Motor neuron (in vitro differentiated cells): ENCODE results near the gene EFNA1. TPM values are rescaled to one million over a fixed set of nuclear protein-coding genes. Genes with fewer than 3 reads are reported as not detected.
"Not testable (repeated sequence)": the region's sequence is repeated elsewhere in the genome, so short reads cannot be mapped to it uniquely, and the experiment has no call there.

Experiments used
- ATAC-seq, 8 experiments: fragments of 200-7000 bp; cut with Tn5 transposase; replicated peaks in 6 of 8; 2 replicates each; pipeline ENCODE4 v1.8.0; 2021; ENCODE audit warnings: mild to moderate bottlenecking in 8 of 8, moderate library complexity in 8 of 8
- H3K27ac ChIP-seq, 2 donors: fragments of 250-450 bp; sonication (Bioruptor Pico); 2 replicates each; pipeline ENCODE4 v1.9.0; 2021; ENCODE audit warnings: antibody characterized with exemption in 2 of 2, mild to moderate bottlenecking in 2 of 2, moderate library complexity in 1 of 2
- H3K4me1 ChIP-seq, 2 donors: fragments of 250-450 bp; sonication (Bioruptor Pico); replicated peaks in 1 of 2; 2 replicates each; pipeline ENCODE4 v1.6.1; 2021; ENCODE audit warnings: antibody characterized with exemption in 2 of 2, mild to moderate bottlenecking in 2 of 2, moderate library complexity in 1 of 2
- H3K4me3 ChIP-seq, 5 donors: fragments of 250-450 bp; sonication (Bioruptor Pico); 2 replicates each; pipeline ENCODE4 v1.9.0; 2021; ENCODE audit warnings: antibody characterized with exemption in 5 of 5, mild to moderate bottlenecking in 5 of 5, moderate library complexity in 4 of 5
- WGBS, 10 experiments: fragments of 450-650 bp; shearing (Covaris generic); methylation state at CpG; one replicate each; pipeline ENCODE4 v1.0.0; 2022; 5-methylcytosine and 5-hydroxymethylcytosine counted together
- in situ Hi-C, 9 experiments: fragments of 400-800 bp; cut with MboI; loops; one replicate each; pipeline ENCODE4 v1.15.0; 2021; ENCODE audit warnings: low sequenced_read_pairs in 9 of 9, low pct_unique_long_range_greater_than_20kb in 2 of 9; ENCODE audit not compliant: unreplicated experiment in 9 of 9
- total RNA-seq, 8 experiments: library from RNA; unstranded; fragments of 300-600 nt; gene quantifications; 2 replicates each; pipeline versions ENCODE4 v1.2.3 to v1.2.4, GENCODE V29; 2022

The EFNA1 gene
- total RNA-seq, 8 experiments from 2014 or later: 0.92 to 61.0 (median 1.6) TPM

DNA sequence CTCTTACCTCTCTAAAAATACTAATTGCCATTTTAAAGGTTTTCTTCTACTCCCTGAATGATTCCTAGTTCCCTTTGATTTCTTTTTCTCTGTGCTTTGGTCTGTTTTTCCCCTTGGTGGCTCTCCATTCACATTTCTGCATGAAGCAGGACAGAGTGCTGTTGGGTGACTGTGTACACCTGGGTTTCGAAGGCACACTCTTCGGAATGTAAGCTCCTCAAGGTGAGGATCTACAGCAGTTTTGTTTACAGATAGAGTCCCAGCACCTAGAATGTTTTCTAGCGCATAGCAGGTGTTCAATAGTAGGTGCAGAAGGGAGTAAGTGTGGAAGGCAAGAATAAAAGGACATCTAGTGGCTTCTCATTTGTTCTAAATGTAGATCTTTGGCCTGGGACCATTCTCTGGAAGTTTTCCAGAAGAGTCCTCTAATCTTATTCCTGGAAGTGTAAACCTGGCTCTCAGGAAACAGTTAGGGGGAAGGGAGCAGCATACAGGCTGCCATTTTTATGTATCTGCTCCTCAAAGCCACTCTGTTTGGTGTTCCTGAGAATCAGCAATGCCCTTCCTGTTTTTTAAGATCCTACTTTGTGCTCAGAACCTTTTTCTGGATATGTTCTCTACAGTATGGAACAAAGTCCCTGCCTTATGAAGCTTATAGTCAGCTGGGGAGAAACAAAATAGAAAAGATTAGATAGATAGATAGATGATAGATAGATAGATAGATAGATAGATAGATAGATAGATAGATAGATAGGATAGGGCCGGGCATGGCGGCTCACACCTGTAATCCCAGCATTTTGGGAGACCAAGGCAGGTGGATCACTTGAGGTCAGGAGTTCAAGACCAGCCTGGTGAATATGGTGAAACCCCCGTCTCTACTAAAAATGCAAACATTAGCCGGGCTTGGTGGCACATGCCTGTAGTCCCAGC, 22.8 kb upstream of the EFNA1 start:
- in situ Hi-C loops: loop anchor here in 1 of 9 experiments (10.0 kb wide), 1 partner anchor 60 kb away; no protein-coding TSS in a partner anchor
- 35 to 73% (median 51%) methylated on average over 2 to 7 of the region's 7 CpGs; no CpG with 5 or more reads in 1 of the 10 experiments for WGBS, 10 experiments
- Histone ChIP-seq H3K4me1 (no peaks in the 10 kb centered on the region), H3K4me3 (no peak overlapping the region), H3K27ac (no peak overlapping the region)
- ATAC-seq: no peak

DNA sequence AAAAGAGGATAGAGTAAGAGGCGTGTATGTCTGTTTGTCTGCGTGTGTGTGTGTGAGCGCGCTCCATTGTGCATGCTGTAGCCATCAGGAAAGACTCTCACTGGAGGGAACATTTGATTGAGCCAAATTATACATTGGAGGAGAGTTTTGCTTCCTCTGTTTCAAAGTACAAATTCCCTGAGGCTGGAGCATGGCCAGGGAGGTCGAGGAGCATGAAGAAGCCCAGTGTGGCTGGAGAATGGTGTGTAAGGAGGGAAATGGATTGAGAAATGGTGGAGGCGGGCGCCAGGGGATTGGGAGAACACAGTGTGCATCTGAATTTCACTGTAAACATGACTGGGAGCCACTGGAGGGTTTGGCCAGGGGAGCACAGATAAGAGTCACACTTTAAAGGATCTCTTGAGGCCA, 22.1 kb upstream of the EFNA1 start:
- in situ Hi-C loops: loop anchor here in 1 of 9 experiments (10.0 kb wide), 1 partner anchor 59 kb away; no protein-coding TSS in a partner anchor
- ATAC-seq: no peak
- WGBS, 10 experiments: 27 to 100% (median 61%) methylated on average over 2 to 7 of the region's 7 CpGs; no CpG with 5 or more reads in 2 of the 10 experiments
- Histone ChIP-seq H3K4me1 (no peaks in the 10 kb centered on the region), H3K4me3 (no peak overlapping the region), H3K27ac (no peak overlapping the region)

DNA sequence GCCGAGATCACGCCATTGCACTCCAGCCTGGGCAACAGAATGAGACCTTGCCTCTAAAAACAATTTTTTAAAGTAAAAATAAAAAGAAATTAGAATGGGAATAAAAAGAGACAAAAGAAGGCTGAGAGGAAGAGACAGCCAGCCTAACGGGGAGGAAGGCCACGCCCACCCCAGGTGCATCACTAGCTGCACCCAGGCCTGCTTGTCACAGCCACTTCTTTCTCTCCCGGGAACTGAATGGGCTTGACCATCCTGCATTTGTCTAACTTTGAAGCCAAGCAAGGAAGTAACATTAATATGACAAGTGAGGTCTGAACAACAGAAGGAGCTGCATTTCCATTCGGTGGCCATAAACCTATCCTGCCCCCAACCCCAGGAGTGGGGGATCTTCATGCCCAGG, 20.8 kb upstream of the EFNA1 start:
- Histone ChIP-seq H3K4me1 (no peaks in the 10 kb centered on the region), H3K27ac (no peak overlapping the region), H3K4me3 (no peak overlapping the region)
- no peak for ATAC-seq
- 22 to 100% (median 59%) methylated on average over 1 to 6 of the region's 6 CpGs; no CpG with 5 or more reads in 1 of the 10 experiments for WGBS, 10 experiments
- in situ Hi-C loops: loop anchor here in 1 of 9 experiments (10.0 kb wide), 1 partner anchor 58 kb away; no protein-coding TSS in a partner anchor

DNA sequence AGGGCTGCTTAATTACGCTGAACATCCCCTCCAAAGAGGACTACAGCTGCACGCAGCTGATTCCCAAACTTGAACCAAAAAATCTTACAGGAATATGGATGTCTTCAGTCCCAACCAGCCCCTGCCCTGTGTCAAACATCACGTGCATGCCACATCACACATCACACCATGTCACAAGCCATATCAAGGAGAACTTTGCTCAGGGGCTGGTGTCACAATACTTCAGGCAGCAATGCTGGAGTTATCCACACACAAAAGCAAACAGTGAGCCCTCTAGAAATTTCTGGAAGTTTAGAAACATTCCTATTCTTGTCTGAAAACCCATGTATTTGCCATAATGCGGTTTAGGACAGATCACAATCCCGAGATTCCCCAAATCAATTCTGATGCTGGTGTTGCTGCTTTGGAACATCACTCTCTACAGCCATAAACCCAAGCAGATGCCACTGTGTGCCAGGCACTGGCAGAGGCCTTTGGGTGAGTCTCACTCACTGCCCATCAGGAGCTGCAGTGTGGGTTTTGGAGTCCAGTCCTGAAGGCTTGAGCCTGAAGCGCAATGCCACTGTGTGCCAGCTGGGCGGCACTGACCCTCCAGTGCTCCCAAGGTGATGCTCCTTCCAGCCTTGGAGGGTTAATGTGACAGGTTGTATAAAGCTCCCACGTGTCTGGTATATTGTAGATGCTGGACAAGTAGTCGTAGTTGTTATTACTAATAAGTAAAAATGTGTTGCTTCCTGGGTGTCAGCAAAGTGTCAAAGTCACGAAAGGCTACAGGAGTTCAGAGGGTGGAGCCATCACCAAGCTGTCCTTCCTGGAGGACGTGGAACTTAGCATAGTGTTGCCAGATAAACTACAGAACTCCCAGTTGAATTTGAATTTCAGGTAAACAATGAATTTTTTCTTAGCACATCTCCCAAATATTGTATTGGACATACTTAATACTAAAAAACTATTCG, 20.1 kb upstream of the EFNA1 start:
- in situ Hi-C loops: loop anchor here in 1 of 9 experiments (10.0 kb wide), 1 partner anchor 57 kb away; no protein-coding TSS in a partner anchor
- WGBS, 10 experiments: 3 to 83% (median 46%) methylated on average over 2 to 11 of the region's 12 CpGs
- ATAC-seq: no peak
- Histone ChIP-seq H3K27ac (no peak overlapping the region), H3K4me3 (no peak overlapping the region), H3K4me1 (no peaks in the 10 kb centered on the region)

DNA sequence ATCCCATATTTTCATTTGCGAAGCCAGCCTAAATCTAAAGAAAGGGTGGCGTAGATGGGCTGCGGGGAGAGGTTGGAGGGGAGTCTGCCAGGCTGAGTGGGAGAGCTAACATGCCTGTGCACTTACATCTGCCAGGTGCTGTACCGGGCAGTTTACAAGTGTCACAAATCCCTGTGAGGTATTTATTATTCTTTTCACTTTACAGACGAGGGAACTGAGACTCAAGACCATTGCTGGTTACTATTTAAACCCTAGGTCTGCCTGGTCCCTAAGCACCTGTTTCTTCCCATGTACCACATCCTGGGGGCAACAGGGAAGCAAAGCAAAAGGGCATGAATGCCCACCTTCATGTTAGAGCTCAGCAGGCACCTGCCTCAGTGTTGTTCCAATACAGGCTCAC, 19.4 kb upstream of the EFNA1 start:
- in situ Hi-C loops: loop anchor here in 1 of 9 experiments (10.0 kb wide), 1 partner anchor 57 kb away; no protein-coding TSS in a partner anchor
- 30 to 100% (median 90%) methylated on average over 1 to 5 of the region's 5 CpGs; no CpG with 5 or more reads in 1 of the 10 experiments for WGBS, 10 experiments
- Histone ChIP-seq H3K4me3 (no peak overlapping the region), H3K27ac (no peak overlapping the region), H3K4me1 (no peaks in the 10 kb centered on the region)
- ATAC-seq: no peak

DNA sequence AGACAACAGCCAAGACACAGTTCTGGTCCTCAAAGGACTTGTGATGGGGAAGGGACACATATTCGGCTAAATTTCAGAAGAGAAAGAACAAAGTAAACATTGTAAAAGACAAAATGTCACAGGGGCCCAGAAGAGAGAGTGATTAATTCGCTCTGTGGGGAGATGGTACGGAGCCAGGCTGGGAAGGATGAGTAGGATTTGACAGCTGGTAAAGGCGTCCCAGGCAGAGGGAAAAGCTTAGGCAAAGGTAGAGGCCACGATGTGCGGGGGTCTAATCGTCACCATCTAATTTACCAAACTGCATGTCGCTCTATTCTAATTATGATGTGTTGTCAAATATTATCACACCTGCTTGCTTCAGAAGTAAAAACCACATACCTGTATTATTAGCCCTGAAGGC, 17.3 kb upstream of the EFNA1 start:
- H3K27ac ChIP-seq: no peak overlapping the region
- no peak overlapping the region for H3K4me3 ChIP-seq
- no peak for ATAC-seq
- in situ Hi-C loops: no loop called here
- 10 to 78% (median 68%) methylated on average over 2 to 8 of the region's 8 CpGs for WGBS, 10 experiments
- no peaks in the 10 kb centered on the region for H3K4me1 ChIP-seq

DNA sequence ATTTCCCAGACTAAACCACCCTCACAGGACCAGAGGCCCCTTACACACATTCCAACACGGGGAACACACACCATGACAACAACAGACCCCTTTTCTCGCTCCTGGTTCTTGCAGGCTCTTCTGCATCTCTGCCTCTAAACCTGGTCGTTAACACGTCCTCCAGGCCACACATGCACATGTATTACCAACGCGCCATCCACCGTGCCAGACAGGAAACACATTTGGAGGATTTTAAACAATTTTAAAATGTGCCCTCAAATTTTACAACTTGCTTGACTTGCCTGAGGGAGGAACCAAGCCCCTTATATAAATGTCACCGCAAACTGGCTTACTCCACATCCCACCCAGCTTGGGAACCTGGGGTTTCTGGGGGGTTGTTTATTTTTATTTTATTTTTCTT, 16.9 kb upstream of the EFNA1 start:
- no peak overlapping the region for H3K27ac ChIP-seq
- H3K4me1 ChIP-seq: no peaks in the 10 kb centered on the region
- ATAC-seq: peak in 1 of 8 experiments; percentile 18
- 28 to 92% (median 75%) methylated on average over 1 to 8 of the region's 8 CpGs for WGBS, 10 experiments
- H3K4me3 ChIP-seq: no peak overlapping the region
- in situ Hi-C loops: no loop called here

DNA sequence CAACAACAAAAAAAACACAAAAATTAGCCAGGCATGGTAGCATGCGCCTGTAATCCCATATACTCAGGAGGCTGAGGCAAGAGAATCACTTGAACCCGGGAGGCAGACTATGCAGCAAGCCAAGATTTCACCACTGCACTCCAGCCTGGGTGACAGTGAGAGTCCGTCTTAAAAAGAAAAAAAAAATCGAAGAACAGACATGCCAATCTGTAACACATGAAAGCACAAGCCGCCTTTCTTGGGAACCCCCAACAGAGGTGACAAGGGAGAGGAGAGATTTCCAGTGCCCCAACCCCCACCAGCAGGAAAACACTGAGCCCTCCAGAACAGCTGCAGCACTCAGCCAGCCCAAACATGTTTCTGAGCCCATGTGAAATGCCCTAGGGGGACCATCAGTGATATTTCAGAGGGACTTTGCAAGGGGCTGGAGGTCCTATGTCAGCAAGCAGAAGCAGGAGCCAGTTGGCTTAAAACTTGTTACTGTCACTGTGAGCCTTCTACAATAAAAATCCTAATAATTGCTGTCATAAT, 14.2 kb upstream of the EFNA1 start:
- no peak overlapping the region for H3K27ac ChIP-seq
- no peak for ATAC-seq
- in situ Hi-C loops: no loop called here
- no peaks in the 10 kb centered on the region for H3K4me1 ChIP-seq
- 26 to 90% (median 71%) methylated on average over 1 to 5 of the region's 5 CpGs; no CpG with 5 or more reads in 1 of the 10 experiments for WGBS, 10 experiments
- H3K4me3 ChIP-seq: no peak overlapping the region

DNA sequence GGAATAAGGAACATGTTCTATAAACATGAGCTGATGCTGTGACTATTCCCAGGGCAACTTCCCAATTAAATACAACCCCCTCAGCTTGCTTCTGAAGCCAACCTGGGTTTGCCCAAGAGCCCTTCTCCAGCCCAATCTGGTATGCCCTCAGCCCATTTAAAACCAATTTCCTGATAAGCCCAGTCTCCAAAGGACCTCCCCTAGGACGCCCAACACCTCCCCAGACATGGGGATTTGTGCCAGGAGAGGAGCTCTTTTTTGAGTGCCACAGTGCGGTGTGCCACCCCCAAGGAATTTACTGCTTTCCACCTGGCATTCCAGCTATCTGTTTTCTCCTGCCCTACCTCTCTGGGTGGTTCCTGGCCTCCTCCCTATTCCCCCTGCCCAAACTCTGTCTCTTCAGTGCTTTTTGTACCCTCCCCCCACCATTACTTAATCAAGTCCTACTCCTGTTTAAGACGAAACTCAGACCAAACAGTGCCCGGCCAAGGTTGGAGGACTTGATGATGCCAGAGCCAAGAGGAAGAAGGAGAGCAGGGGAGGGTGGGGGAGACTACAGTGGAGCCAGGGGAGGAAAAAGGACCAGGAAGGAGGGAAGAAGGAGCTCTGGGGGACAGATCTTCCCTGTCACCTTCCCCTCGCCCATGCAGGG, 11.4 kb upstream of the EFNA1 start:
- WGBS, 10 experiments: 0 to 100% (median 39%) methylated on average over 1 to 3 of the region's 5 CpGs; no CpG with 5 or more reads in 4 of the 10 experiments
- in situ Hi-C loops: no loop called here
- H3K27ac ChIP-seq: no peak overlapping the region
- H3K4me3 ChIP-seq: no peak overlapping the region
- no peak for ATAC-seq
- H3K4me1 ChIP-seq: no peaks in the 10 kb centered on the region

DNA sequence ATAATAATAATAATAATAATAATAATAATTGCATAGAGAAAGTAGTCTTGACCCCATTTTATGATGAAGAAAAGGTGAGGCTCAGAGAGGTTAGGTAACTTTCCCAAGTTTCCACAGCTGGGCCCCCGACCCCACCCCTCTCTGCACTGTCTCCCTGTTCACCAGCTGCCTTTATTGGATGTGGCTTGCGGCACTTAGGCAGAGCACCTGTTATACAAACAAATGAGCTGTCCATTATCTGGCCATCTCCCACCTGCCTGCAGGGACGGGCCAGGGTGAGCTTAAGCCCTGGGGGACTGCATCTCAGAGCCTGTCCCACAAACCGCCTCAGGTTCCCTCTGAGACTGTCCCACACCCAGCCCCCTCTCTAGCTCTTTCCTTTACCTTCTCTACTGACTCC, 10.1 kb upstream of the EFNA1 start:
- WGBS, 10 experiments: 15 to 80% (median 50%) methylated on average over 1 to 2 of the region's 4 CpGs; no CpG with 5 or more reads in 5 of the 10 experiments

DNA sequence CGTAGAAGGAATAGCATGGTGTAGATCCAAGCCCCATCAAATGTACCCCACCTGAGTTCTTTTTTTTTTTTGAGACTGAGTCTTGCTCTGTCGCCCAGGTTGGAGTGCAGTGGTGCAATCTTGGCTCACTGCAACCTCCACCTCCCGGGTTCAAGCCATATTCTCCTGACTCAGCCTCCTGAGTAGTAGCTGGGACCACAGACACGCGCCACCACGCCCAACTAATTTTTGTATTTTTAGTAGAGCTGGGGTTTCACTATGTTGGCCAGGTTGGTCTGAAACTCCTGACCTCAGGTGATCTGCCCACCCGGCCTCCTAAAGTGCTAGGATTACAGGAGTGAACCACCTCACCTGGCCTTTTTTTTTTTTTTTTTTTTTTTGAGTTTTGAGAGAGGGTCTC, 9.6 kb upstream of the EFNA1 start:
- H3K27ac ChIP-seq, H3K4me3 ChIP-seq, ATAC-seq, in situ Hi-C loops, H3K4me1 ChIP-seq: not testable (repeated sequence)
- WGBS, 10 experiments: 54 to 93% (median 75%) methylated on average over 2 to 7 of the region's 7 CpGs; no CpG with 5 or more reads in 3 of the 10 experiments

More for the DNA sequence above, 10.1 kb upstream of the EFNA1 start:
- no peaks in the 10 kb centered on the region for H3K4me1 ChIP-seq
- in situ Hi-C loops: no loop called here
- H3K4me3 ChIP-seq: no peak overlapping the region
- ATAC-seq: no peak
- H3K27ac ChIP-seq: no peak overlapping the region

DNA sequence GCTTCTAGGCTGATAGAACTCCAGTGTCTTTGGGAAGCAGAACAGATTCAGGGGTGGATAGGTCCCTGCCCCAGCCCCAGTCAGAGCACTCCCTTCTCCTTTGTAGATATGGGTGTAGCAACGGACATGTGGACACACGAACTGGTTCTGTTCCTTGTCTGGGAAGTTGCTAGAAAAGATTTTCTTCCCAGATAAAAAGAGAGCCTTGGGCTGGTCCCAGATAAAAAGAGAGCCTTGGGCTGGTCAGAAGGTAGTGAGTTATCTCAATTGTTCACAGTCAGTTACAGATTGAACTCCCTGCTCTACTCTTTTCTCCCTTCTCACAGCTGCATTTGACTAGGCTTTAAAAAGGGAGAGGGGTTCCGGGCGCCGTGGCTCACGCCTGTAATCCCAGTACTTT, 7.4 kb upstream of the EFNA1 start:
- in situ Hi-C loops: no loop called here
- H3K4me3 ChIP-seq: no peak overlapping the region
- WGBS, 10 experiments: 17 to 64% (median 53%) methylated on average over 1 to 6 of the region's 6 CpGs; no CpG with 5 or more reads in 3 of the 10 experiments
- no peaks in the 10 kb centered on the region for H3K4me1 ChIP-seq
- no peak overlapping the region for H3K27ac ChIP-seq
- ATAC-seq: no peak
